Stimulated activated CD4-positive, alpha-beta T cell treated with anti-CD3 and anti-CD28 coated beads, Interleukin-2, amount 100 ng/mL, for 48 hours (primary cell): ENCODE measurements around the gene POU2F3.
"Not testable (repeated sequence)": the region's sequence is repeated elsewhere in the genome, so short reads cannot be mapped to it uniquely, and the experiment has no call there.

Experiments
- DNase-seq, 2 donors: peaks; one replicate each; pipeline ENCODE4 v3.0.0-alpha.2; 2020

The POU2F3 gene

DNA sequence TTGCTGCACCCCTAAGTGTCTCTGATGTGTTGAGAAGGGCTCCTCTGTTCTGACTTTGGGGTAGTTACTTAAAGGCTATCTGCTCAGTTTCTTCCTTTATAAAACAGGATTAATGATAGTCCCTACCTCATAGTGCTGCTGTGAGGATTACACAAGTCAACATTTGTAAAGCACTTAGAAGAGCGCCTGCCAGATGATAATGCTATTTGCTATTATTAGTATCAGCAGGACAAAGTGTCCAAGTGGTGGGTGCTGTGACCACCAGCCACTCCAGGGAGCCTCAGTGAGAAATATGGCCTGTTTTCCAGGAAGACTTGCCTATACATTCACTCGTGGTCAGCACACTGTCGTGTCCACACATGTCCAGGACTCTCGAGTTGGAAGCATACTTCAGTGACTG lies 16.2 kb downstream of the POU2F3 start:
- no peak for DNase-seq

DNA sequence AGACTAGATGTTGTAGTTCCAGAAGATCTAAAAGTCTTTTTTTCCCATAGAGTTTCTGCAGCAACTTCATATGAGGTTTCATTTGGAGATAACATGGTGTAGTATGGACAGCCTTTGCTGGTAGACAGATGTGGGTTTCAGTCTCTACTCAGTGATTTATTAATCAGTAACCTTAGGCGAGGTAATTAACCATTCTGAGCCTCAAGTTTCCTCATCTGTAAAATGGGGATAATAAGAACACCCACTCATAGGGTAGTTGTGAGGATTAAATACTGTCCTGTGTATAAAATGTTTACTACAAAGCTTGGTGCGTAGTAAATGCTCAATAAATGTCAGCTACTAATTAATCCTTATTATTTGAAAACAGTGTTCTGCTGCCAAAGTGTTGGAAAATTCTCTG lies 16.8 kb downstream of the POU2F3 start:
- DNase-seq, result no peak

DNA sequence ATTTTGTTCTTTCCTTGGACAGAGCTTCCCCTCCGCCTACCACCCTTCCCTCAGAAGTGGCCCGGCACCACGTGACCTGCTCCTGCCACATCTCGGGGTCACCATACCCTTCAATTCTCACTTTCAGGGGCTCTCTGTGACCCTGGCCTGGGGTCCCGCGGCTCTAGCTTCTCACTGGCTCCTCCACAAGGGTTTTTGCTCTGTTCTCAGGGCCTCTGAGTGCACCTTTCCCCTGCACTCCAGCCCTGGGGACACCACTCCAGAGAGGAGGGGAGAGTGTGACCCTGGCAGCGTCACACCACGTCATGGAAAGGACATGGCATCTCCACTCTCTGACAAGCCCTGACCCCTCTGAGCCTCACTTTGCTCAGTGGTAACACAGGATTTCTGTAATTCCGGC lies 17.4 kb downstream of the POU2F3 start:
- DNase-seq, result no peak

DNA sequence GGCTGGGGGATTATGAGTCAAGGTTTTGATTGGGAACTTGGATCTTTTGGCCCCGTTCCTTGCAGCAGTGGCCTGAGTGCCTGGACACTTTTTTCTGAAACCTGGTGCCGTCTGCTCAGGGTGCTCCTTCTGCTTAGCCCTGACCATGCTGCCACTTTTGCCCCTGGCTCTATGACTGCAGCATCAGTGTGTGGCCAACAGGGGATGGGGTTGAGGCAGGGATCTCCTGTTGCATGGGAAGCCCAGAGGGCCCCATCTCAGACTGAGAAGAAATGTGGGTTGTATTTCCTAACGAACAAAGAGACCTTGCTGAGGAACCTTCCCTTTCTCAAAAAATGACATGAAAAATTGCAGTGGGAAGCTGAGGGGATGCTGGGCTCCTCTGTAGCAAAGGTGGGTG lies 18.7 kb downstream of the POU2F3 start:
- DNase-seq, result no peak

DNA sequence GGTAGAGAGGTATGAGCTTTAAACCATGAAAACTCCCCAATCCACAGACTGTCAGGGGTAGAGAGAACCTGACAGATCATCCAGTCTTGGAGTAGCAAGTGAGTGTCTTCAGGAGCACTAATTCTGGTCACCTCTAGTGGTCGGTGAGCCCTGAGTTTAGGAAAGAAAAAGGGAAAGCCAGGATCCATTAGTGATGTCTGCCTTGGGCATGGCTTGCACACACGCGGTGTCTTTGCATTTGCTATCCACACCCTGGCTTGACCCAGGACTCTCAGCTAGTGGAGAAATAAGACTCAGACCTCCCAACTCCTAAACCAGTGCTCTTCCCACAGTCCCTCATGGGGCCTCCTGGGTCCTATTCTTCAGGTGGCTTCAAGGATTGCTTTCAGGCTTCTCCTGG lies 19.3 kb downstream of the POU2F3 start:
- no peak for DNase-seq

DNA sequence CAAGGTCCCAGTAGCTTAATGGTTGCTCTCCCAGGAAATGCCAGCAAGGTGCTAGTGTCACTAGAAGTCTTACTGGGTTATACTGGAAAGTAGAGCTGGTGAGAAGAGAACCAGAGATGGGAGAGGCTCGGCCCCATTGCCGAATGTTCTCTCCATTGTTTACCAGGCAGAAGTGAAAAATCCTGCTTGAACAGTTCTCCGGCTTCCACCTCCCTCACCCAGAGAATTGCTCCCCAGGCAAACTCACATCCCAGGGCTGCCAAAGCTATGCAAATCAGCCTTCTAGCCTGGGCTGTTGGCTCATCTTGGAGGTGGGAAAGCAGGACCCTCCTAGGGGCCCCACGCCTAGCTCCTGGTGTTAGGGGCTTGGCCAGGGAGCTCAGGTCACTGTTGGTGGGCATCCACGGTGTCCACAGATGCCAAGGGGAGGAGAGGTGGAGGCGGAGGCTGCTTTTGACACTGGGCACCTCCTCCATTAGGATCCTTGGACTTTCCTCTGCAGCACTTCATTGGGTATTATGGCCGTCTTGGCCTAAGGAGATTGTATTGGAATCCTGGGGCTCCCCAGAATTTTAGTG lies 20.1 kb downstream of the POU2F3 start:
- no peak for DNase-seq

DNA sequence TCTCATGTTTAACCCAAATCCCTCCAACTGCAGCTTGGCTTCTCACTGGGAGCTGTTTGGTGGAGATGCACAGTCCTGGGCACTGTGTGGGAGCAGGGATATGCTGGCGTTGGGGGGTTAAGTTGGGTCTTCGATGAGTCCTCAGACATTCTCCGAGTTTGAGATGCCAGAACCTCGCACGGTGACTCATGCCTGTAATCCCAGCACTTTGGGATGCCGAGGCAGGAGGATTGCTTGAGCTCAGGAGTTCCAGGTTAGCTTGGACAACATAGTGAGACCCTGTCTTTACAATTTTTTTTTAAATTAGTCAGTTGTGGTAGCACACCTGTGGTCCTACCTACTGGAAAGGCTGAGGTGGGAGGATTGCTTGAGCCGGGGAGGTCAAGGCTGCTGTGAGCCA lies 20.7 kb downstream of the POU2F3 start:
- DNase-seq, result no peak

DNA sequence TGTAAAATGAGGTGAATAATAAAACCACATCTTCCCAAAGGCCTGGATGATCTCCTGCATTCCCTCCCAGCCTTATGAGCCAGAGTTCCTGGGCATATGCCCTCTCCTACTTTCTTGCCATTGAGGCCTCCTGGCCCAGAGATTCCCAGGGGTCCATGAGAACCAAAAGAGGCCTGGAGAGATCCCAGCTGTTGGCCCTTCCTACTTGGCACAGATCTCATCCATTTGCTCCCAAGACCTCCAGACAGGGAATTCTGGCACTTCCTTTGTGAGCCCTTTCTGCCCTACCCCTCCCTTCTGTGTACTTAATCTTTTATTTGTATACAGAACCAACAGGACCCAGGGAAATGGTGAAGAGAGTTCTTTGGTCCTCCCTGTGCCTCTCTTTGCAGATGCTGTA lies 21.4 kb downstream of the POU2F3 start:
- no peak for DNase-seq

DNA sequence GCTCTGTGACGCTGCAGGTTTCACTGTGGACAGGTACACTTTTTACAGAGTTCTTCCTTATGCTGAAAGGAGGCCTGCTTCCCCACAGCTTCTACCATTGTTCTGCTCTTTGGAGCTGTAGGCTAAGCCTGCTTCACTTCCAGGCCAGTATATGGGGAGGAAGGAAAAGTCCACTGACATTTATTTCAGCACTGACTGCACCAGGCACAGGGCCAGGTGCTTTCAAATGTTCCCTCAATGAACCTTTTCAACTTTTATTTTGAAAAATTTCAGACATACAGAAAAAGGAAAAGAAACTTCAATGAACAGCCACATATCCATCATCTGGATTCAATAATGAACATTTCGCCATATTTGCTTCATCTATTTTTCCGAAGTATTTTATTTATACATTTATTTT lies 22.0 kb downstream of the POU2F3 start:
- DNase-seq, result no peak

DNA sequence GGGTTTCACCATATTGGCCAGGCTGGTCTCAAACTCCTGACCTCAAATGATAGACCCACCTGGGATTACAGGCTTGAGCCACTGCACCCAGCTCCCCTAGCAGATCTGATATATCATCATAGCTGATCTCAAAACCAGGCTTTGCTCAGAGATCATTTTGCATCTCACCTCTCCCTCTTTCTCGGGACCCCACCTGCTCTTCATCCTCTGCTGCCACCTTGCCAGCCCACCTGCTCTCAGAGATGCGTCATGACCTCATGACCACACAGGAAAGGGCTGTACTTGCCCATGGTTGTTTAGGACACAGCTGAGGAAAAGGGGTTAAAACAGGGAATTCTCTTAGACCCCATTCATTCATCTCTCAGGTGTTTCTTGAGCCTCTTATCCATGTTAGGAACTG lies 27.4 kb downstream of the POU2F3 start:
- DNase-seq, result no peak

DNA sequence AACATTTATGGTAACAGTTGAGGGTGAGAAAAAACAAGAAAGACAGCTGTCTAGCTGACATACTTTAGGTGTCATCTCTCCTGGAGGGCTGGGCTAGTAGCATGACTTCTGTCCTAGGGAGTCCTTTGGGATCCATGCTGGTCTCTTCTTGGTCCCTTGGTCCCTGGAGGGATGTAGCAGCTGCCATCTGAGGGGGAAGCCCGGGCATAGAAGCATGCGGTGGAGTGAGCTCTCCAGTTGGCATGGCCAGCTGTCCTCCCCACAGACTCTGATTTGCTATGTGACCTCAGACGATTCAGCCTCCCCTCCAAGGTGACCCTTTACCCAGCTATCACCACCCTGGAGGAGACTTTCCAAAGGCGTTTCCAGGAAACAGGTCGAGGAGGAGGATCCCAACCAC lies 28.7 kb downstream of the POU2F3 start:
- no peak for DNase-seq

DNA sequence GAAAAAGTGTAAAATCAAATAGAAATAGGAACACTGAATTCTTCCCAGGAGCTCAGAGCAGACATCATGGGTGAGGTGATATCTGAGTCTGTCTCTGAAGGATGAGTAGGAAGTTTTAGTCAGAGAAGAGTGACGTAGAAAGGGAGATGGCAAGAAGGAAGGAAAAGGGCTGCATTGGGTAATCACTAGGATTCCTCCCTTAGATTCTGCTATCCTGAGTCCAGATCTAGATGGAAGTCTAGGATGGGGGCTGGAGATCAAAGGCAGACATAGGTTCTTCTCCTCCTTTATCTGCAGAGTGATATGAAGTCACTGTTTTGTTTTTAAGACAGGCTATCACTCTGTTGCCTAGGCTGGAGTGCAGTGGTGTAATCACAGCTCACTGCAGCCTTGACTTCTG lies 30.4 kb downstream of the POU2F3 start:
- DNase-seq, result no peak

DNA sequence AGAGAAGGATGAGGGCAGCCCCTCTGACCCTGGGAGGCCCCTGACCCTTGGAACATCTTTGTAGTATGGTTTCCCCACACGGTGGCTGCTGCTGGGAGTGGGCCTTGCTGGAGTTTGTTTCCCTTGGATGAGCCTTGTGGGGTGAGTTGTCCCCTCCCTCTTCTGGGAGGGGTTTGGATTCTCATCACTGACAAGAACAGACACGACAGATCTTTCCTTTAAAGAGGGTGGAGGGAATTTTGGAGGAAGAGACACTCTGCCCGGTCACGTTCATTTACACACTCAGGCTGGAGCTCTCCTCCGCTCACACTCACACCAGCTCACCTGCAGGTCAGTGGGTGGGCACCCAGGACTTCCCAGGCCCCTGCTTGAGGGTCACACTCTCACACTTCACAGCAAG lies 31.7 kb downstream of the POU2F3 start:
- DNase-seq, result no peak

DNA sequence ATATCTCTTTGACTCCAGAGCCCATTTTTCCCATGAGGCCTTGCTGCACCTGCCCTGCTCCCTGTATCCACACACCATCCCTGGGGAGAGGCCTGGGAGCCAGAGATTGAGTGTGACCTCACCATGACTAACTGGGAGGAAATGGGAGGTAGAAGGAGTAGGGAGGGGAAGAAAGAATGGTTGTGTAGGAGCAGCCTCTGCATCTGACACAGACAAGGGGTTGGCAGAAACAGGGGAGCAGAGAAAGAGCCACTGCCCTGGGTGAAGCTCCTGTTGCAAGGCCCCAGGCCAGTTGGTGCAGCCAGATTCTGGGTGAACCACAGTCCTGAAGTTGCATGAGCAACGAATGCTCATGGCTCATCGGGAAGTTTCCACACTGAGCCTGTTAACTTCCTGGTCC lies 32.4 kb downstream of the POU2F3 start:
- no peak for DNase-seq

DNA sequence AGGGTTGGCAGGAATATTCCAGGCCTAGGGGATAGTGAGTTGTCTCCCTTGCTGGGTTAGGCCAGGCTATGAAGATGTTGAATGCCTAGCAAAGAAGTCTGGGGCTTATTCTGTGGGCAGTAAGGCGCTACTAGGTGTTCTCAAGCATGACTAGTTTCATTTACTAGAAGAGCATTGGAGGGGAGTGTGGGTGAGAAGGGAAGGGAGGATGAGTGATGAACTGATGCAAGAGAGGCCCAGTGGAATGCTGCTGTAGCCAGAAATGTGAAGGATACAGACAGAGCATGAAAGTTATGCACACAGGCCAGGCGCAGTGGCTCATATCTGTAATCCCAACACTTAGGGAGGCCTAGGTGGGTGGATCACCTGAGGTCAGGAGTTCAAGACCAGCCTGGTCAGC lies 33.5 kb downstream of the POU2F3 start:
- no peak for DNase-seq

DNA sequence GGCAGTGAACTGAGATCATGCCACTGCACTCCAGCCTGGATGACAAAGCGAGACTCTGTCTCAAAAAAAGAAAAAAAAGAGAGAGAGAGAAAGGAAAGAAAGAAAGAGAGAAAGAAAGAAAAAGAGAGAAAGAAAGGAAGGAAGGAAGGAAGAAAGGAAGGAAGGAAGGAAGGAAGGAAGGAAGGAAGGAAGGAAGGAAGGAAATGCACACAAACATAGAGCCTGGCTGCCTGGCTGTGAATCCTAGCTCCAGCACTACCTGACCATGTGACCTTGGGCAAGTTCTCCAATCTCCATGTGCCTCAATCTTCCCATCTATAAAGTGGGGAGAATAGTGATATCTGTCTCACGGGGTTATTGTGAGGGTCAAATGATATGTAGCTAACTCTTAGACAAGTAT lies 34.0 kb downstream of the POU2F3 start:
- not testable (repeated sequence) for DNase-seq

DNA sequence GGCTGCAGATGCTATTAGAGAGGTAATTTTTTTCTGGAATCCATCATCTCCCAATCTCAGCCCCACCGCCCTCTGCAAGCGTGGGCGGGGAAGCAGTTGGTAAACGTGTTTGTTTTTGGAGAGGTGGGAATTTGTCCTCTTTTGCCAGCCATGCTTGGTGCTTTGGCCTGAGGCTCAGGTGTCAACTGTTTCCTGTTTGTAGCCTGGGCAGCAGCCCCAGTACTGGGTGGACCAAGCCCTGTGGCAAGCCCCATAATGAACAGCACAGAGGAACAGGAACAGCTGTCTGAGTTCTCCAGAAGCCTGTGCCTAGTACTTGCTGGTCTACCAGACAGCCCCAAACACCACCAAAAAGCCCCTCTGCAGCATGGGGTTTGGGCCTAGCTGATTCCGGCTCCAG lies 39.6 kb downstream of the POU2F3 start:
- DNase-seq, result no peak

DNA sequence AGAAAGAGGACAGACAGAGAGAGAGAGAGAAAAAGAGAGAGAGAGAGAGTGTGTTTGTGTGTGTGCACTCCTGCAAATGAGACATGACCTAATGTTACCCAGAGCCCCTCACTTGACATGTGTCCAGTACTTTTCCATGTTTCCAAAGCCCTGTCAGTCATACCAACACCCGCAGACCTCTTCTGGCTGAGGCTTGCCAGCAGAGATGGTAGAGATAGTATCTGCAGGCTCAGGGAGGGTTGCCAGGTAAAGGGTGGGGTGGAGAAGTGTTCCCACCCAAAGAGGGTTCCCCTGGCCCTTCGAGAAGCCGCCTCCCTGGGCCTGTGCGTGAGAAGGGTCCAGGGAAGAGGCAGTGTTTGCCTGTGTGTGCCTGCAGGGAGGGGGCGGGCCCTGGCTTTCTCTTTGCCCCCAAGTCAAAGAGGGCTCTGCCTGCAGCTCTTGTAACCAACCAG lies 40.7 kb downstream of the POU2F3 start:
- no peak for DNase-seq

DNA sequence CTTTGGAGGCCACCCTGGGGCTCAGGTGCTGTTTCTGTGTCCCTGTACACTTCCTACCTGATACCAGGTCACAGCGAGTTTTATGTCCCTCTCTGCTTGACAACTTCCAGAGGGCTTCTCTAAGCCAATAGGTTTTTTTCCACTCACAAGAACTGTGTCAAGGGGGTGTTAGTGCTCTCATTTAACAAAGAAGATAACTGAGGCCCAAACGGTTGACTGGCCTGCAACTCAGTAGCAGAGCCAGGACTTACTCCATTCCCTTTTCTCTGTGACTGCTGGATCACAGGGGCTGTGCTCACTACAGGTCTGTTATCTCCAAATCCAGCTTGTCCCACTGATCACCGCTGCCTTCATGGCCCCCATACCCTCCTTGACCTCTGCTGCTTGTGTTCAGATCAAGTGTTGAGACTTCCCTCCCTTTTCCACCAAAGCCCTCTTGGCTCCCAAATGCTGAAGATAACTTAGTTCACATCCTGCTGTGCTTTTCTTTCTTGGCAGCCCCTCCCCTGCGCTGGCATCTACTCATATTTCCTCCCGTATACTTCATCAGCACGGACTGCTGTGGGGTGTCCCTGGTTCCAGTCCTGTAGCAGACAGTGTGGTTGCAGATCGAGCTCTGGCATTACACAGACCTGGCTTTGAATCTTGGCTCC lies 41.3 kb downstream of the POU2F3 start:
- DNase-seq, result no peak

DNA sequence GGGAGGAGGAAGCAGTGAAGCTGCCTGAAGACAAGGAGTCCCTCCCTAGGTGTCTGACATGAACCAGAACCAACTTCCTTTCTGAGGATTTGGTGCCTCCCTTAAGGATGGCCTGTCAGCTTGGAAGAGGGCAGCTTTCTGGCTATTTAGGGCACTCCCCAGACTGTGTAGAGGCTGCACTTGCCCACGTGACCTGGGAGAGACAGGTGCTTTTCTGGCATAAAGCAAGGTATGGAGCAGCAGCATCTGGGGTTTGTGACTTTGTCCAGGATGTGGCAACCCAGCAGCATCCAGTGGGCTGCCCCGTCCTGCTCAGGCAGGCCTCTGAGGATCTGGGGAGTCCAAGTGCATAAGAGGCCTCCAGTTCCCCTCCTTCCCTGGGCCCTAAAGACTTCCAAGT lies 43.2 kb downstream of the POU2F3 start:
- DNase-seq, result no peak

DNA sequence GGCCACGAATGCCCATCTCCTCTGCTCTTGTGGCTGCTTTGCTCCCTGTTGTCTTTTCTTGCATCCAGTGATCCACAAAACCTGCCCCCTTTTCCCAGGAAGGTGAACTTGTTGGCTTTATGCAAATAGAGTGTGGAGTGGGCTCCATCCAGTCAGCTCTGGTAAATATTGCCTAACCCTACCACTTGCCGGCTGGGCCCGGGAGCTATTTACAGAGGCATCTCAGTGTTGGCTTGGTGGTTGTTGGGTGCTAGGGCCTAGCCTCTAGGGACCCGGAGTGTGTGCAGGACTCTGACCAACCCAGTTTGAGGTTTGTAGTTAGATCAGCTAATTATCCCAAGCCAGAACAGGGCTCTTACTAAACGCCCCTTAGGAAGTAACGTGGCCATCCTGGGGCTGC lies 44.3 kb downstream of the POU2F3 start:
- DNase-seq, result no peak

DNA sequence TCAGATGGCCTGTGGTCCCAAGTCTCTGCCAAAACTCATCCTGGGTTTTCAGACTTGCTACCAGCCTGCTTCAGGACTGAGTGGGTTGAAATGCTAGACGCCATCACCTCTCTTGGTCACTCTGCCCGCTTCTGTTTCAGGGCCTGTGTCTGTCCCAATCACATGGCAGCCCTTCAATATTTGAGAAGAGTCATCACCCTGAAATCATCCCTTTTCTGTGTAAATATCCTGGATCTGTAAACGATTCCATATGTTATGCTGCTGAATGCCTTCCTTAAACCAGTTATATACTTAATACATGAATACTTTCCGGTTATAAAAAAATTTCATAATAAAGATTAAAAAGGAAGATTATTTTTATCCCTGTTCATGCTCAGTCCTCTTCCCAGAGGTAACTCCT lies 45.3 kb downstream of the POU2F3 start:
- DNase-seq, result no peak

DNA sequence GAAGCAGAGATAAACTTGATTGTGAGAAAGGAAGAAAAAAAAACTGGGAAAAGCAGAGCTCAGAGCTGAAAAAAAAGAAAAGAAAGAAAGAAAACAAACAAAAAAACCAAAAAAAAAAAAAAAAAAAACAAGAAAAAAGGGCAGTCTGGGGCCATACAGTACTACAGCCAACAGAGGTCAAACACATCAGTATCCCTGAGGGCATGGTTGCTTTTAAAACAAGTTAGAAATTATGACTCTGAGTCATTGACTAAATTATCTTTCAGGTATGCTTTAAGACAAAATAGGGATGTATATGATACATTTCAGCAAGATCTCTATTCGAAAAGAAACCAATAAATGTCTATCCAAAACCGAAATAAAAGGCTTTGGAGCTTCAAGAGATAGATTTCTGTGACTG lies 48.1 kb downstream of the POU2F3 start:
- no peak for DNase-seq

DNA sequence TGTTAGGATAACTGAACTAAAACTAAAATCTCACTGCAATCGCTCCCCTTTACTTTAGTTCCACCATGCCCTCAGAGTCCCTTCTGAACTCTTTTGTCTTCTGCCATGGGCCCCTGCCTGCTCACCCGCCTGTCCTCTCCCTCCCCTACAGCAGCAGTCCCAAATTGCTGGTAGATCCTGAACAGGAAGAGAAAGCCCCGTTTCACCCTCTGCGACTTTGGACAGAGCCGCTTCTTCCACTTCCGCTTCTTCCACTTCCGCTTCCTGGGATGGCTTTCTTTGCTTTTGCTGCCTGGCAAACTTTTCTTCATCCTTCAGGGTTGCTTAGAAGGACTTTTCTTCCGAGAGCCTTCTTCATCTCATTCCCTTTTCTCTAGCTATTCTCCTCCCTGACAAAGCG lies 49.5 kb downstream of the POU2F3 start:
- no peak for DNase-seq

DNA sequence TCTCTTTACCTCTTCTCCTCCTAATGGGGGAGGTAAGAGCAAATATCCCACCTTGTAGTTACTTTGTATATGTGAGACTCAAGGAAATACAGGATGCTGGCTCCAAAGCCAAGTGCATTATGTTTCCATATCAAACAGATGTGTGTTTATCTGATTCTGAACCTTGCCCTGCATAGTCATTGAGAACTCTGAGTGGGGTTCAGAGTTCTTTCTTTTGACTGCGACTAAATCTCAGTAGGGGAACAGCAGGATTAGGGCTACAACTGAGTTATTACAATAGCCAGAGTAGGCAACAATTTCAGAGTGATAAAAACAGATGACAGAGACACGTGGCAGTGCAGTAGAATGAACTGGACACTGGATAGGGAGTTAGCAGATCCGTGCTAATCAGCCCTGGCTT lies 51.0 kb downstream of the POU2F3 start:
- no peak for DNase-seq
